Loucy (cell line): ENCODE data around the gene PHF21B.

Experiments used
- H2AFZ ChIP-seq: fragments of 200-600 bp; sonication (generic); 2 replicates; pipeline ENCODE4 v1.6.0; 2016; ENCODE audit warnings: antibody characterized with exemption, mild to moderate bottlenecking, low read length, moderate library complexity
- H3F3A ChIP-seq: fragments of 200-600 bp; 2 replicates; pipeline ENCODE4 v1.6.0; 2016; ENCODE audit warnings: antibody characterized with exemption, low read depth, mild to moderate bottlenecking
- H3K27me3 ChIP-seq: fragments of 200-600 bp; sonication (generic); 2 replicates; pipeline ENCODE4 v1.6.1; 2014; ENCODE audit warnings: low read length, mild to moderate bottlenecking; ENCODE audit not compliant: insufficient read depth, poor library complexity, severe bottlenecking
- H3K36me3 ChIP-seq: fragments of 200-600 bp; sonication (generic); 2 replicates; pipeline ENCODE4 v1.6.1; 2016; ENCODE audit warnings: low read length; ENCODE audit not compliant: insufficient read depth
- H3K4me1 ChIP-seq: fragments of 200-600 bp; sonication (generic); 2 replicates; pipeline ENCODE4 v1.5.1; 2014; ENCODE audit warnings: low read length, mild to moderate bottlenecking; ENCODE audit not compliant: insufficient read depth, poor library complexity, severe bottlenecking
- H3K4me2 ChIP-seq: fragments of 200-600 bp; sonication (generic); 2 replicates; pipeline ENCODE4 v1.6.0; 2014; ENCODE audit warnings: antibody characterized with exemption, low read length, low read depth, mild to moderate bottlenecking; ENCODE audit not compliant: poor library complexity, severe bottlenecking
- H3K4me3 ChIP-seq: fragments of 200-600 bp; sonication (generic); 2 replicates; pipeline ENCODE4 v1.5.1; 2014; ENCODE audit warnings: low read length, mild to moderate bottlenecking, mixed read lengths; ENCODE audit not compliant: poor library complexity, severe bottlenecking
- H3K79me2 ChIP-seq: fragments of 200-600 bp; sonication (generic); 2 replicates; pipeline ENCODE4 v1.6.1; 2014; ENCODE audit warnings: low read length; ENCODE audit not compliant: insufficient read depth
- H3K9ac ChIP-seq: fragments of 200-600 bp; sonication (generic); 2 replicates; pipeline ENCODE4 v1.6.0; 2014; ENCODE audit warnings: mild to moderate bottlenecking, low read depth, low read length, moderate library complexity; ENCODE audit not compliant: poor library complexity, severe bottlenecking
- H3K9me2 ChIP-seq: fragments of 200-600 bp; sonication (generic); replicated peaks from 2 replicates; pipeline ENCODE4 v1.6.1; 2016; ENCODE audit warnings: low read depth, low read length, mixed read lengths
- H3K9me3 ChIP-seq: fragments of 200-600 bp; sonication (generic); 2 replicates; pipeline ENCODE4 v1.6.1; 2014; ENCODE audit warnings: mild to moderate bottlenecking, antibody characterized with exemption, low read length, low read depth; ENCODE audit not compliant: insufficient read depth
- H4K20me1 ChIP-seq: fragments of 200-600 bp; sonication (generic); 2 replicates; pipeline ENCODE4 v1.6.0; 2014; ENCODE audit warnings: antibody characterized with exemption, low read length, mild to moderate bottlenecking; ENCODE audit not compliant: insufficient read depth, poor library complexity, severe bottlenecking
- CTCF ChIP-seq: fragments of 200-600 bp; sonication (generic); conservative IDR thresholded peaks from 2 replicates; pipeline ENCODE4 v1.5.1; 2014; ENCODE audit warnings: mild to moderate bottlenecking, antibody characterized with exemption, low read length
- EZH2phosphoT487 ChIP-seq: fragments of 200-600 bp; IDR thresholded peaks from 2 replicates; pipeline ENCODE4 v1.6.1; 2018; ENCODE audit warnings: antibody characterized with exemption, mild to moderate bottlenecking, moderate library complexity, borderline replicate concordance

Gene PHF21B

GRCh38 chr22:44968736-44969135 is 41.1 kb downstream of the PHF21B start:
- H4K20me1 ChIP-seq = peaks cover 3% of the 10 kb centered on the region
- no peaks in the 10 kb centered on the region for H3K79me2 ChIP-seq
- peak; percentile 35; the same call in 1 of the 2 replicates for TF ChIP-seq CTCF
- no peak for TF ChIP-seq EZH2phosphoT487
- no peak overlapping the region for H3K4me3 ChIP-seq
- no peaks in the 10 kb centered on the region for H3K36me3 ChIP-seq
- no peaks in the 10 kb centered on the region for H3K4me1 ChIP-seq
- H3K27me3 ChIP-seq = no peaks in the 10 kb centered on the region
- H3K9me3 ChIP-seq = no peaks in the 10 kb centered on the region
- H2AFZ ChIP-seq = no peak overlapping the region
- no peaks in the 10 kb centered on the region for H3F3A ChIP-seq
- no peak overlapping the region for H3K9ac ChIP-seq
- H3K9me2 ChIP-seq = no peaks in the 10 kb centered on the region
- H3K4me2 ChIP-seq = no peak overlapping the region

DNA sequence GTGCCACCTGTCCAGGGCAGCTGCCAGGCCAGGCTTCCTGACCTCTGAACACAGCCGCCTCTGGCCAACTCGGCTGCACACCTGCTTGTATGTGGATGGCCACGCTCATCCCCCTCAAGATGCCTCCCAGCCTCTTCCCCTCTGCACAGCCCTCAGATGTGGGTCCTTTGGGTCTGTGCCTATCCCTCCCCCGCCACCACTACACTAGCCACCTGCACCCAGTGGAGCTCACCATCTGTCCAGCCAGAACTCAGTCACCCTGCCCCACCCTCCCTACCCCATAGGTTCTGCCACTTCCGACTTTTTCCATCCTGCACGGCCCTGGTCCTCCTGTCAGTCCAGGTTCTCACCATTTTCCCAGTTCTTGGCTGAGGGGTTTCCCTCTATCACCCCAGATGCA is 44.6 kb downstream of the PHF21B start:
- H2AFZ ChIP-seq = no peak overlapping the region
- no peak overlapping the region for H3K4me3 ChIP-seq
- H3K9me3 ChIP-seq = no peaks in the 10 kb centered on the region
- TF ChIP-seq EZH2phosphoT487 = no peak
- no peak for TF ChIP-seq CTCF
- H3K9me2 ChIP-seq = no peaks in the 10 kb centered on the region
- no peaks in the 10 kb centered on the region for H3K27me3 ChIP-seq
- H3K79me2 ChIP-seq = no peaks in the 10 kb centered on the region
- no peaks in the 10 kb centered on the region for H3K36me3 ChIP-seq
- H4K20me1 ChIP-seq = no peaks in the 10 kb centered on the region
- H3F3A ChIP-seq = no peaks in the 10 kb centered on the region
- no peak overlapping the region for H3K4me2 ChIP-seq
- H3K9ac ChIP-seq = no peak overlapping the region
- H3K4me1 ChIP-seq = no peaks in the 10 kb centered on the region

- Histone ChIP-seq H3K9me3 (no peaks in the 10 kb centered on the region), H3K9me2 (no peaks in the 10 kb centered on the region), H3F3A (no peaks in the 10 kb centered on the region), H3K27me3 (no peaks in the 10 kb centered on the region), H3K4me3 (no peak overlapping the region), H2AFZ (no peak overlapping the region), H4K20me1 (no peaks in the 10 kb centered on the region), H3K4me2 (no peak overlapping the region), H3K4me1 (no peaks in the 10 kb centered on the region), H3K79me2 (no peaks in the 10 kb centered on the region), H3K36me3 (no peaks in the 10 kb centered on the region), H3K9ac (no peak overlapping the region)
- TF ChIP-seq EZH2phosphoT487 = no peak
- TF ChIP-seq CTCF = no peak
Measured at GRCh38 chr22:44964722-44965078, 45.1 kb downstream of the PHF21B start.
